IgD-negative memory B cell (primary cell): Measurements from ENCODE around the gene DRD4. TPM values are rescaled to one million over a fixed set of nuclear protein-coding genes. Genes with fewer than 3 reads are reported as not detected.

ENCODE experiments used
- H3K27ac Mint-ChIP-seq, 3 donors: one replicate each; pipeline ENCODE4 v1.8.0; 2020 to 2022; ENCODE audit warnings: mild to moderate bottlenecking in 3 of 3, mixed read lengths in 3 of 3, moderate library complexity in 1 of 3
- H3K27me3 Mint-ChIP-seq: one replicate; pipeline ENCODE4 v1.8.0; 2021; ENCODE audit warnings: mixed read lengths
- H3K36me3 Mint-ChIP-seq: one replicate; pipeline ENCODE4 v1.8.0; 2020; ENCODE audit warnings: mild to moderate bottlenecking, mixed read lengths
- H3K4me1 Mint-ChIP-seq, 3 donors: one replicate each; pipeline ENCODE4 v1.8.0; 2020 to 2022; ENCODE audit warnings: mixed read lengths in 3 of 3, mild to moderate bottlenecking in 1 of 3
- H3K4me3 Mint-ChIP-seq, 4 donors: one replicate each; pipeline ENCODE4 v1.8.0; 2020 to 2022; ENCODE audit warnings: mild to moderate bottlenecking in 4 of 4, mixed read lengths in 4 of 4, moderate library complexity in 3 of 4
- H3K9me3 Mint-ChIP-seq, 3 donors: one replicate each; pipeline ENCODE4 v1.8.0; 2020 to 2021; ENCODE audit warnings: mixed read lengths in 3 of 3, mild to moderate bottlenecking in 1 of 3
- polyA plus RNA-seq: library from polyadenylated mRNA; unstranded; fragments of 300-500 nt; fragmentation: Illumina TruSeq; gene quantifications from one replicate; pipeline ENCODE4 v1.2.3, GENCODE V29; 2021

The DRD4 gene
- polyA plus RNA-seq, 1 donor from 2014 or later = not detected

GRCh38 chr11:623999-624704, 12.9 kb upstream of the DRD4 start:
- peak overlapping the region in 1 of 3 donors; percentile 67 for H3K27ac Mint-ChIP-seq
- peaks cover 4% of the 10 kb centered on the region for H3K36me3 Mint-ChIP-seq
- no peaks in the 10 kb centered on the region for H3K9me3 Mint-ChIP-seq
- H3K4me3 Mint-ChIP-seq = no peak overlapping the region
- peaks cover 19% of the 10 kb centered on the region for H3K27me3 Mint-ChIP-seq
- peaks cover 8 to 11% (median 10%) of the 10 kb centered on the region in 3 donors for H3K4me1 Mint-ChIP-seq

GRCh38 chr11:624705-625635, 12.1 kb upstream of the DRD4 start, which contains the start of gene CDHR5:
CDHR5 (minus strand) TSS chr11:624955; CDS start chr11:624902, 53 bp downstream.
- Mint-ChIP-seq H3K27ac (peak within 1 kb of the TSS in 1 of 3 donors; percentile 67), H3K27me3 (peaks cover 24% of the 10 kb centered on the region), H3K9me3 (no peaks in the 10 kb centered on the region), H3K36me3 (peaks cover 4% of the 10 kb centered on the region), H3K4me3 (peak within 1 kb of the TSS in 1 of 4 donors; percentile 43), H3K4me1 (peaks cover 13 to 17% (median 14%) of the 10 kb centered on the region in 3 donors)

- Mint-ChIP-seq H3K4me3 (peak overlapping the region in 1 of 4 donors; percentile 43), H3K4me1 (peaks cover 13 to 17% (median 14%) of the 10 kb centered on the region in 3 donors), H3K27ac (no peak overlapping the region), H3K36me3 (peaks cover 4% of the 10 kb centered on the region), H3K9me3 (no peaks in the 10 kb centered on the region), H3K27me3 (peaks cover 27% of the 10 kb centered on the region)
These were observed 11.3 kb upstream of the DRD4 start for GRCh38 chr11:625636-626268.

- H3K36me3 Mint-ChIP-seq = peaks cover 4% of the 10 kb centered on the region
- H3K27ac Mint-ChIP-seq = peak within 1 kb of the TSS in 1 of 3 donors; percentile 76
These were observed 10.4 kb upstream of the DRD4 start, which contains the start of gene SCT for GRCh38 chr11:626475-627307. SCT (minus strand) TSS chr11:627181; CDS start chr11:627143, 38 bp downstream.

GRCh38 chr11:627308-627576, 9.8 kb upstream of the DRD4 start:
- peaks cover 3% of the 10 kb centered on the region for H3K36me3 Mint-ChIP-seq
- H3K27me3 Mint-ChIP-seq = peaks cover 27% of the 10 kb centered on the region
- H3K9me3 Mint-ChIP-seq = no peaks in the 10 kb centered on the region
- peaks cover 13 to 17% (median 14%) of the 10 kb centered on the region in 3 donors for H3K4me1 Mint-ChIP-seq
- no peak overlapping the region for H3K27ac Mint-ChIP-seq
- no peak overlapping the region for H3K4me3 Mint-ChIP-seq

More at GRCh38 chr11:626475-627307, 10.4 kb upstream of the DRD4 start, which contains the start of gene SCT:
- H3K9me3 Mint-ChIP-seq = no peaks in the 10 kb centered on the region
- peaks cover 13 to 17% (median 14%) of the 10 kb centered on the region in 3 donors for H3K4me1 Mint-ChIP-seq
- H3K27me3 Mint-ChIP-seq = peaks cover 27% of the 10 kb centered on the region
- peak within 1 kb of the TSS in 3 of 4 donors; percentile 25 to 57 (median 26) for H3K4me3 Mint-ChIP-seq

- Mint-ChIP-seq H3K4me3 (peak overlapping the region in 3 of 4 donors; percentile 25 to 67 (median 26)), H3K27me3 (peaks cover 27% of the 10 kb centered on the region), H3K9me3 (no peaks in the 10 kb centered on the region), H3K27ac (peak overlapping the region in 2 of 3 donors; percentile 17 to 76), H3K4me1 (peaks cover 13 to 17% (median 14%) of the 10 kb centered on the region in 3 donors), H3K36me3 (peaks cover 8% of the 10 kb centered on the region)
These were observed 9.0 kb upstream of the DRD4 start for GRCh38 chr11:628056-628455.

GRCh38 chr11:629237-629583, 7.9 kb upstream of the DRD4 start:
- peak overlapping the region; percentile 0 to 76 (median 59) for H3K27ac Mint-ChIP-seq

GRCh38 chr11:630871-631270, 6.2 kb upstream of the DRD4 start:
- Mint-ChIP-seq H3K9me3 (no peaks in the 10 kb centered on the region), H3K4me3 (peak overlapping the region in 1 of 4 donors; percentile 60), H3K4me1 (peaks cover 13 to 17% (median 14%) of the 10 kb centered on the region in 3 donors), H3K36me3 (peaks cover 5% of the 10 kb centered on the region), H3K27ac (peak overlapping the region in 1 of 3 donors; percentile 76), H3K27me3 (peaks cover 24% of the 10 kb centered on the region)

More at GRCh38 chr11:629237-629583, 7.9 kb upstream of the DRD4 start:
- H3K4me3 Mint-ChIP-seq = peak overlapping the region in 3 of 4 donors; percentile 7 to 67 (median 26)
- peaks cover 24% of the 10 kb centered on the region for H3K27me3 Mint-ChIP-seq
- H3K9me3 Mint-ChIP-seq = no peaks in the 10 kb centered on the region
- H3K36me3 Mint-ChIP-seq = peaks cover 5% of the 10 kb centered on the region
- H3K4me1 Mint-ChIP-seq = peaks cover 13 to 17% (median 14%) of the 10 kb centered on the region in 3 donors

GRCh38 chr11:635945-636510, 1.0 kb upstream of the DRD4 start:
- Mint-ChIP-seq H3K4me1 (peaks cover 0 to 5% (median 2%) of the 10 kb centered on the region in 3 donors), H3K9me3 (no peaks in the 10 kb centered on the region), H3K27ac (peak overlapping the region in 1 of 3 donors; percentile 48), H3K27me3 (peaks cover 26% of the 10 kb centered on the region), H3K36me3 (peaks cover 5% of the 10 kb centered on the region), H3K4me3 (peak overlapping the region in 1 of 4 donors; percentile 65)

- H3K4me1 Mint-ChIP-seq = peaks cover 0 to 5% (median 2%) of the 10 kb centered on the region in 3 donors
- peak overlapping the region in 1 of 4 donors; percentile 85 for H3K4me3 Mint-ChIP-seq
- no peak overlapping the region for H3K27ac Mint-ChIP-seq
- H3K36me3 Mint-ChIP-seq = peaks cover 4% of the 10 kb centered on the region
- peaks cover 26% of the 10 kb centered on the region for H3K27me3 Mint-ChIP-seq
- no peaks in the 10 kb centered on the region for H3K9me3 Mint-ChIP-seq
These were observed 194 bp downstream of the DRD4 start for GRCh38 chr11:637333-637592.

- H3K4me1 Mint-ChIP-seq = peaks cover 0 to 5% (median 4%) of the 10 kb centered on the region in 3 donors
- H3K27me3 Mint-ChIP-seq = peaks cover 26% of the 10 kb centered on the region
- H3K4me3 Mint-ChIP-seq = peak overlapping the region in 2 of 4 donors; percentile 60 to 85
- H3K9me3 Mint-ChIP-seq = no peaks in the 10 kb centered on the region
- H3K27ac Mint-ChIP-seq = no peak overlapping the region
- H3K36me3 Mint-ChIP-seq = peaks cover 2% of the 10 kb centered on the region
These were observed 788 bp downstream of the DRD4 start for GRCh38 chr11:637593-638521.

- Mint-ChIP-seq H3K4me1 (peaks cover 0 to 5% (median 4%) of the 10 kb centered on the region in 3 donors), H3K9me3 (no peaks in the 10 kb centered on the region), H3K4me3 (peak overlapping the region in 2 of 4 donors; percentile 63 to 68), H3K36me3 (no peaks in the 10 kb centered on the region), H3K27me3 (peaks cover 26% of the 10 kb centered on the region), H3K27ac (peak overlapping the region in 1 of 3 donors; percentile 25)
These were observed 1.7 kb downstream of the DRD4 start for GRCh38 chr11:638631-639331.
